Kidney (tissue), 14 donors: ENCODE data around the gene GAS7. TPM values are rescaled to one million over a fixed set of nuclear protein-coding genes. Genes with fewer than 3 reads are reported as not detected.

Experiments used
- DNase-seq, 5 donors: peaks; one replicate each; pipeline ENCODE4 v3.0.0-alpha.2; 2013 to 2020
- FAIRE-seq: peaks from 2 replicates; lab custom pipeline; 2012; peaks lifted over from hg19 to GRCh38; lab: Jason Lieb, UNC
- H3K27ac ChIP-seq, 2 donors: one replicate each; pipeline ENCODE4 v1.7.0; 2013; ENCODE audit warnings: low read depth in 2 of 2, low read length in 2 of 2, inconsistent platforms in 1 of 2
- H3K27me3 ChIP-seq: one replicate; pipeline ENCODE4 v1.7.1; 2013; ENCODE audit warnings: low read length, inconsistent platforms; ENCODE audit not compliant: control insufficient read depth, insufficient read depth
- H3K36me3 ChIP-seq, 3 donors: one replicate each; pipeline versions ENCODE4 v1.7.0 to v1.7.1; 2013; ENCODE audit warnings: low read length in 3 of 3, control low read depth in 1 of 3, inconsistent platforms in 1 of 3; ENCODE audit not compliant: insufficient read depth in 3 of 3, control insufficient read depth in 2 of 3
- H3K4me1 ChIP-seq, 3 donors: one replicate each; pipeline versions ENCODE4 v1.7.0 to v1.7.1; 2013; ENCODE audit warnings: low read length in 3 of 3, inconsistent platforms in 1 of 3, low read depth in 1 of 3; ENCODE audit not compliant: control insufficient read depth in 2 of 3, insufficient read depth in 2 of 3
- H3K4me3 ChIP-seq, 3 donors: one replicate each; pipeline versions ENCODE4 v1.7.0 to v1.8.1; 2013; ENCODE audit warnings: low read length in 3 of 3, control low read depth in 1 of 3, inconsistent platforms in 1 of 3
- H3K9ac ChIP-seq, 3 donors: one replicate each; pipeline versions ENCODE4 v1.7.0 to v1.7.1; 2013; ENCODE audit warnings: low read length in 3 of 3, control low read depth in 1 of 3, inconsistent platforms in 1 of 3
- H3K9me3 ChIP-seq, 3 donors: one replicate each; pipeline versions ENCODE4 v1.7.0 to v1.7.1; 2013; ENCODE audit warnings: low read length in 3 of 3, control low read depth in 1 of 3, inconsistent platforms in 1 of 3; ENCODE audit not compliant: control insufficient read depth in 2 of 3, insufficient read depth in 1 of 3
- CTCF ChIP-seq: IDR thresholded peaks from 3 replicates; pipeline ENCODE4 v1.5.1; 2012; ENCODE audit warnings: mild to moderate bottlenecking, moderate library complexity, borderline replicate concordance; ENCODE audit not compliant: insufficient read depth; ENCODE audit errors: extremely low read depth
- intact Hi-C: fragments of 100-400 bp; cut with DNase I; formaldehyde crosslinking; loops from one replicate; pipeline ENCODE4 v1.11.1; 2022
- polyA plus RNA-seq: library from polyadenylated mRNA; stranded (reverse); fragments of 350-450 nt; fragmentation: Illumina TruSeq; extraction: RNeasy Lipid Tissue Mini Kit (QIAGEN cat#74804); gene quantifications from one replicate; pipeline ENCODE4 v1.2.3, GENCODE V29; 2014; ENCODE audit warnings: low read depth, low replicate concordance; ENCODE audit not compliant: insufficient read depth
- total RNA-seq: library from RNA; stranded (reverse); fragmentation: NEBNext Ultra II Directional; extraction: Animal tissue kit (Norgen Biotek cat#: 25700); gene quantifications from one replicate; pipeline ENCODE4 v1.2.1, GENCODE V29; 2021
- donor health status: control.
- donor health status: control.
- donor health status: control.
- donor health status: control.
- donor health status: control.
- donor health status: DM: yes; HTN: yes; CAD: no.
- donor health status: Normal renal cell carcinoma (clear cell type).

Gene GAS7
- total and polyA plus RNA-seq, 2 donors from 2014 or later: 1.1 to 20.5 TPM

GRCh38 chr17:10186771-10187410, 11.5 kb downstream of the GAS7 start:
- FAIRE-seq (no peak), DNase-seq (no peak)
- no peaks in the 10 kb centered on the region for H3K36me3 ChIP-seq
- no peak overlapping the region for H3K27ac ChIP-seq
- no peak overlapping the region for H3K9ac ChIP-seq
- no peaks in the 10 kb centered on the region for H3K9me3 ChIP-seq
- H3K4me3 ChIP-seq: no peak overlapping the region
- no peaks in the 10 kb centered on the region for H3K4me1 ChIP-seq
- intact Hi-C loops: no loop called here
- TF ChIP-seq CTCF: no peak
- no peaks in the 10 kb centered on the region for H3K27me3 ChIP-seq

GRCh38 chr17:10183931-10184930, 14.2 kb downstream of the GAS7 start:
- TF ChIP-seq CTCF: no peak
- intact Hi-C loops: no loop called here
- Histone ChIP-seq H3K36me3 (no peaks in the 10 kb centered on the region), H3K4me3 (no peak overlapping the region), H3K9me3 (no peaks in the 10 kb centered on the region), H3K4me1 (no peaks in the 10 kb centered on the region), H3K27me3 (no peaks in the 10 kb centered on the region), H3K27ac (no peak overlapping the region), H3K9ac (no peak overlapping the region)
- DNase-seq (no peak), FAIRE-seq (no peak)

- no peak for TF ChIP-seq CTCF
- Histone ChIP-seq H3K36me3 (no peaks in the 10 kb centered on the region), H3K9me3 (no peaks in the 10 kb centered on the region), H3K9ac (no peak overlapping the region), H3K4me1 (no peaks in the 10 kb centered on the region), H3K27me3 (no peaks in the 10 kb centered on the region), H3K27ac (no peak overlapping the region), H3K4me3 (no peak overlapping the region)
- intact Hi-C loops: no loop called here
- DNase-seq (no peak), FAIRE-seq (no peak)
These were observed 15.6 kb downstream of the GAS7 start for GRCh38 chr17:10182785-10183184.
